Measurements from ENCODE around the gene SCP2.

DNA sequence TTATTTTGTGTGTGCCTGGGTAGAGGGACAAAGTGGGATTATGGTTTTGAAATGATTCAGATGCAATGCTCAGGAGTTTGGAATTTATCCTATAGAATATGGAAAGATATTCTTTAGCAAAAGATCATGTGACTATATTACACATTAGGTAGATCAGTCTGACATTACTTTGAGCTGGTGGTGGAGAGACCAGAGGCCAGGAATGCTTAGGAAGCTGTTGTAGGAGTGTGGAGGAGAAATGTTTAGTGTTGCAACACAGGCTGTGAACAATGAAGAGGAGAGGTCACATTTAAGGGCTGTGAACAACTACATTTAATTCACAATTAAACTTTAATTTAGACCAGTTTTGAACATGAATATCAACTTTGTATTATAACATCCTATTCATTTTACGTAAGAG lies 89.6 kb downstream of the SCP2 start:
- no peak for TF ChIP-seq CTCF (IDR thresholded peaks at IDR 0.05)
- no peak for TF ChIP-seq TCF12 (IDR thresholded peaks at IDR 0.05)
- TF ChIP-seq FOSL2 (IDR thresholded peaks at IDR 0.05; ENCODE audit: borderline replicate concordance, low read depth) = no peak
- no peak for TF ChIP-seq EP300 (IDR thresholded peaks at IDR 0.05; ENCODE audit: borderline replicate concordance in 1 of 2, low read depth in 1 of 2, low read length in 1 of 2)
- no peak for TF ChIP-seq TAF1 (IDR thresholded peaks at IDR 0.05; ENCODE audit: borderline replicate concordance, low read depth, low read length)
- TF ChIP-seq REST (IDR thresholded peaks at IDR 0.05; ENCODE audit: low read depth, low read length) = no peak

Measured in SK-N-SH (cell line).